Measurements from ENCODE around the gene C12orf76. TPM values are rescaled to one million over a fixed set of nuclear protein-coding genes. Genes with fewer than 3 reads are reported as not detected.

The C12orf76 gene
- total RNA-seq, 1 experiment from 2014 or later, result 10.1 TPM

GRCh38 chr12:110077800-110078199 is 29.5 kb upstream of the C12orf76 start:
- Histone ChIP-seq H3K9me2 (ENCODE audit: insufficient read depth) (no peaks in the 10 kb centered on the region), H3K9ac (ENCODE audit: low read length) (no peak overlapping the region), H3K27ac (ENCODE audit: low read depth, low read length) (no peak overlapping the region), H4K20me1 (ENCODE audit: insufficient read depth) (no peaks in the 10 kb centered on the region), H3K79me2 (ENCODE audit: insufficient read depth, low read length) (no peaks in the 10 kb centered on the region), H3K36me3 (ENCODE audit: control insufficient read depth in 1 of 2, insufficient read depth in 2 of 2, low read length in 2 of 2) (no peaks in the 10 kb centered on the region), H3K27me3 (ENCODE audit: insufficient read depth, low read length) (no peaks in the 10 kb centered on the region), H3K9me3 (ENCODE audit: control insufficient read depth in 1 of 2, insufficient read depth in 1 of 2, low read depth in 1 of 2, low read length in 2 of 2) (no peaks in the 10 kb centered on the region), H3K4me1 (ENCODE audit: control insufficient read depth in 1 of 2, insufficient read depth in 2 of 2, low read length in 2 of 2) (no peaks in the 10 kb centered on the region), H3K4me3 (replicated peaks in 1 of 2; ENCODE audit: low read depth in 1 of 2, low read length in 2 of 2) (no peak overlapping the region), H2AFZ (ENCODE audit: low read depth, low read length, poor library complexity, severe bottlenecking) (no peak overlapping the region), H3K4me2 (ENCODE audit: low read length) (no peak overlapping the region)
- no TSS peak for BruUV-seq (replicated peaks)
- intact Hi-C loops (cut with micrococcal nuclease), result no loop called here
- ChIA-PET POLR2A (no interaction called here), RAD21 (ENCODE audit: low non-redundant PET in 1 of 2, low total read pairs in 2 of 2, uncharacterized antibody in 2 of 2, unreplicated experiment in 2 of 2) (no interaction called here), CTCF (no interaction called here)
- no peak for ATAC-seq
- TF ChIP-seq, protein P1, sequence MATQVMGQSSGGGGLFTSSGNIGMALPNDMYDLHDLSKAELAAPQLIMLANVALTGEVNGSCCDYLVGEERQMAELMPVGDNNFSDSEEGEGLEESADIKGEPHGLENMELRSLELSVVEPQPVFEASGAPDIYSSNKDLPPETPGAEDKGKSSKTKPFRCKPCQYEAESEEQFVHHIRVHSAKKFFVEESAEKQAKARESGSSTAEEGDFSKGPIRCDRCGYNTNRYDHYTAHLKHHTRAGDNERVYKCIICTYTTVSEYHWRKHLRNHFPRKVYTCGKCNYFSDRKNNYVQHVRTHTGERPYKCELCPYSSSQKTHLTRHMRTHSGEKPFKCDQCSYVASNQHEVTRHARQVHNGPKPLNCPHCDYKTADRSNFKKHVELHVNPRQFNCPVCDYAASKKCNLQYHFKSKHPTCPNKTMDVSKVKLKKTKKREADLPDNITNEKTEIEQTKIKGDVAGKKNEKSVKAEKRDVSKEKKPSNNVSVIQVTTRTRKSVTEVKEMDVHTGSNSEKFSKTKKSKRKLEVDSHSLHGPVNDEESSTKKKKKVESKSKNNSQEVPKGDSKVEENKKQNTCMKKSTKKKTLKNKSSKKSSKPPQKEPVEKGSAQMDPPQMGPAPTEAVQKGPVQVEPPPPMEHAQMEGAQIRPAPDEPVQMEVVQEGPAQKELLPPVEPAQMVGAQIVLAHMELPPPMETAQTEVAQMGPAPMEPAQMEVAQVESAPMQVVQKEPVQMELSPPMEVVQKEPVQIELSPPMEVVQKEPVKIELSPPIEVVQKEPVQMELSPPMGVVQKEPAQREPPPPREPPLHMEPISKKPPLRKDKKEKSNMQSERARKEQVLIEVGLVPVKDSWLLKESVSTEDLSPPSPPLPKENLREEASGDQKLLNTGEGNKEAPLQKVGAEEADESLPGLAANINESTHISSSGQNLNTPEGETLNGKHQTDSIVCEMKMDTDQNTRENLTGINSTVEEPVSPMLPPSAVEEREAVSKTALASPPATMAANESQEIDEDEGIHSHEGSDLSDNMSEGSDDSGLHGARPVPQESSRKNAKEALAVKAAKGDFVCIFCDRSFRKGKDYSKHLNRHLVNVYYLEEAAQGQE (IDR thresholded peaks at IDR 0.05; ENCODE audit: low read depth), result no peak
- TF ChIP-seq RAD21 (IDR thresholded peaks at IDR 0.05; ENCODE audit: low read depth) (no peak), EZH2 (IDR thresholded peaks at IDR 0.05) (no peak), JUND (IDR thresholded peaks at IDR 0.05) (no peak), ZBTB33 (IDR thresholded peaks at IDR 0.05; ENCODE audit: extremely low read depth, insufficient replicate concordance, low read length) (no peak), FOSL1 (IDR thresholded peaks at IDR 0.05; ENCODE audit: low read depth) (no peak), ELF1 (IDR thresholded peaks at IDR 0.05; ENCODE audit: borderline replicate concordance, low read depth) (no peak), POLR2A (IDR thresholded peaks at IDR 0.05; ENCODE audit: borderline replicate concordance, extremely low read depth, insufficient read depth, insufficient read length) (no peak), SRF (IDR thresholded peaks at IDR 0.05; ENCODE audit: low read depth) (no peak), CBX3 (IDR thresholded peaks at IDR 0.05; ENCODE audit: low read depth) (no peak), TCF7L2 (IDR thresholded peaks at IDR 0.05; ENCODE audit: borderline replicate concordance, extremely low read depth, insufficient read depth, insufficient read length) (no peak), YY1 (IDR thresholded peaks at IDR 0.05; ENCODE audit: extremely low read depth, insufficient replicate concordance, low read depth, low read length) (no peak)
- TF ChIP-seq, protein P2, sequence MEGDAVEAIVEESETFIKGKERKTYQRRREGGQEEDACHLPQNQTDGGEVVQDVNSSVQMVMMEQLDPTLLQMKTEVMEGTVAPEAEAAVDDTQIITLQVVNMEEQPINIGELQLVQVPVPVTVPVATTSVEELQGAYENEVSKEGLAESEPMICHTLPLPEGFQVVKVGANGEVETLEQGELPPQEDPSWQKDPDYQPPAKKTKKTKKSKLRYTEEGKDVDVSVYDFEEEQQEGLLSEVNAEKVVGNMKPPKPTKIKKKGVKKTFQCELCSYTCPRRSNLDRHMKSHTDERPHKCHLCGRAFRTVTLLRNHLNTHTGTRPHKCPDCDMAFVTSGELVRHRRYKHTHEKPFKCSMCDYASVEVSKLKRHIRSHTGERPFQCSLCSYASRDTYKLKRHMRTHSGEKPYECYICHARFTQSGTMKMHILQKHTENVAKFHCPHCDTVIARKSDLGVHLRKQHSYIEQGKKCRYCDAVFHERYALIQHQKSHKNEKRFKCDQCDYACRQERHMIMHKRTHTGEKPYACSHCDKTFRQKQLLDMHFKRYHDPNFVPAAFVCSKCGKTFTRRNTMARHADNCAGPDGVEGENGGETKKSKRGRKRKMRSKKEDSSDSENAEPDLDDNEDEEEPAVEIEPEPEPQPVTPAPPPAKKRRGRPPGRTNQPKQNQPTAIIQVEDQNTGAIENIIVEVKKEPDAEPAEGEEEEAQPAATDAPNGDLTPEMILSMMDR (IDR thresholded peaks at IDR 0.05 in 2 of 3, conservative IDR thresholded peaks at IDR 0.05 in 1 of 3; ENCODE audit: borderline replicate concordance in 1 of 3, insufficient read depth in 1 of 3, low read depth in 2 of 3, low read length in 2 of 3), result no peak
- no peak for DNase-seq (ENCODE audit: low read depth, low spot score)
